RWPE1 (cell line): ENCODE results near the gene ZNF653.
"Not testable (repeated sequence)": the region's sequence is repeated elsewhere in the genome, so short reads cannot be mapped to it uniquely, and the experiment has no call there.

Source experiments
- CTCF ChIA-PET: fragments of 350-600 bp; sonication (Branson Sonifier 250); formaldehyde crosslinking; extraction: SDS; loops from one replicate; lab custom pipeline; 2021; lab: Yijun Ruan, JAX
- POLR2A ChIA-PET: fragments of 400-600 bp; formaldehyde crosslinking; extraction: SDS; loops from one replicate; lab custom pipeline; 2020; ENCODE audit warnings: antibody characterized with exemption; ENCODE audit not compliant: low non-redundant PET; lab: Yijun Ruan, JAX
- DNase-seq: peaks from one replicate; pipeline ENCODE4 v3.0.0; 2012; ENCODE audit warnings: low spot score
- H3K27ac ChIP-seq: fragments of 450-650 bp; 2 replicates; pipeline ENCODE4 v1.5.1; 2017
- CTCF ChIP-seq: fragments of 450-650 bp; conservative IDR thresholded peaks from 2 replicates; pipeline ENCODE4 v1.5.1; 2017; ENCODE audit warnings: low read depth, mild to moderate bottlenecking

ZNF653 gene

GRCh38 chr19:11435833-11436313 is 69.8 kb downstream of the ZNF653 start:
- H3K27ac ChIP-seq, result peak overlapping the region; percentile 84
- peak; percentile 43 for DNase-seq
- TF ChIP-seq CTCF, result no peak
- POLR2A ChIA-PET, result no interaction called here
- CTCF ChIA-PET, result interaction anchor here (0.6 to 1.2 kb wide), 4 partner anchors 23 to 103 kb away, joined by 4 to 6 read pairs (median 6); no protein-coding TSS in a partner anchor

- TF ChIP-seq CTCF, result peak; percentile 90
- CTCF ChIA-PET, result interaction anchor here (0.5 to 1.2 kb wide), 10 partner anchors 8 to 276 kb away, joined by 3 to 12 read pairs (median 4); no protein-coding TSS in a partner anchor
- peak within 1 kb of the TSS; percentile 84 for H3K27ac ChIP-seq
- POLR2A ChIA-PET, result interaction anchor here (0.6 kb wide), 1 partner anchor 206 kb away, joined by 9 read pairs; no protein-coding TSS in a partner anchor
- peak; percentile 100 for DNase-seq
These were observed 70.4 kb downstream of the ZNF653 start, which contains the start of the genes ODAD3 and PRKCSH for GRCh38 chr19:11435057-11435832. Gene ODAD3 (minus strand): TSS chr19:11435121. CDS start chr19:11435016, 105 bp downstream. Gene PRKCSH (plus strand): TSS chr19:11435635. CDS start chr19:11436118, 483 bp downstream.

GRCh38 chr19:11434703-11435056 is 71.0 kb downstream of the ZNF653 start:
- peak overlapping the region; percentile 84 for H3K27ac ChIP-seq
- no peak for DNase-seq

GRCh38 chr19:11433526-11433925 is 72.1 kb downstream of the ZNF653 start:
- H3K27ac ChIP-seq, POLR2A ChIA-PET, DNase-seq: not testable (repeated sequence)
- CTCF ChIA-PET, result interaction anchor here (0.7 kb wide), 1 partner anchor 14 kb away, joined by 3 read pairs; no protein-coding TSS in a partner anchor

More at GRCh38 chr19:11434703-11435056, 71.0 kb downstream of the ZNF653 start:
- POLR2A ChIA-PET, result interaction anchor here (0.6 kb wide), 1 partner anchor 205 kb away, joined by 9 read pairs; no protein-coding TSS in a partner anchor
- TF ChIP-seq CTCF, result no peak
- CTCF ChIA-PET, result interaction anchor here (0.5 to 1.0 kb wide), 7 partner anchors 9 to 277 kb away, joined by 3 to 12 read pairs (median 3); no protein-coding TSS in a partner anchor
